NB4 (cell line): ENCODE data around the gene TCL1A.
"Not testable (repeated sequence)": the region's sequence is repeated elsewhere in the genome, so short reads cannot be mapped to it uniquely, and the experiment has no call there.

Experiments
- DNase-seq: peaks from one replicate; pipeline ENCODE4 v3.0.0; 2010; ENCODE audit warnings: low read depth
- H3K4me3 ChIP-seq: one replicate; pipeline ENCODE4 v1.5.1; 2011; ENCODE audit warnings: mild to moderate bottlenecking, low read depth, low read length, moderate library complexity
- MYC ChIP-seq: IDR thresholded peaks from 2 replicates; pipeline ENCODE4 v1.6.1; 2011; ENCODE audit warnings: low read depth, low read length
- POLR2A ChIP-seq: IDR thresholded peaks from 2 replicates; pipeline ENCODE4 v1.6.1; 2011; ENCODE audit warnings: mild to moderate bottlenecking; ENCODE audit not compliant: insufficient read length; ENCODE audit errors: extremely low read depth
- TF ChIP-seq, protein P1 (sequence below): IDR thresholded peaks from one replicate; pipeline ENCODE4 v1.5.1; 2012; ENCODE audit warnings: low read depth, low read length
- TF ChIP-seq, protein P2 (sequence below): IDR thresholded peaks from 2 replicates; pipeline ENCODE4 v1.6.1; 2011; ENCODE audit warnings: low read depth, low read length

Gene TCL1A

DNA sequence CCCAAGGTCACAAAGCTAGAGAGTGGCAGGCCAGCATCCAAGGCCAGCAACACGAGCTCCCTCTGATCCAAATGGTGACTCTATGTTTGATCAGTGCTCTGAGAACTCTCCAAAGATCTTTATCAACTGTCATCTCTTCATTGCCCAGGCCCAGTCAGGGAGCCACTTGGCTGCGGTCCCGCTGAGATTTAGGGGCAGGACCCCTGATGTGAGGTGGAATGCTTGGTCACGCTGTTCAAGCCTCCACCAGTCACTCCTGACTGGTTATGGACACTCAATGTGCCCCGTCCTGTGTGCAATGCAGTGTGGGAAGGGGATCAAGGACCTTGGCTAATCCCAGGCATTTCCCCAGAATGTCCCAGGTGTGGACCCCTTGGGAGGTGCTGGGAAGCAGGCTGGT lies 47.5 kb downstream of the TCL1A start:
- no peak overlapping the region for H3K4me3 ChIP-seq
- TF ChIP-seq, protein P1, sequence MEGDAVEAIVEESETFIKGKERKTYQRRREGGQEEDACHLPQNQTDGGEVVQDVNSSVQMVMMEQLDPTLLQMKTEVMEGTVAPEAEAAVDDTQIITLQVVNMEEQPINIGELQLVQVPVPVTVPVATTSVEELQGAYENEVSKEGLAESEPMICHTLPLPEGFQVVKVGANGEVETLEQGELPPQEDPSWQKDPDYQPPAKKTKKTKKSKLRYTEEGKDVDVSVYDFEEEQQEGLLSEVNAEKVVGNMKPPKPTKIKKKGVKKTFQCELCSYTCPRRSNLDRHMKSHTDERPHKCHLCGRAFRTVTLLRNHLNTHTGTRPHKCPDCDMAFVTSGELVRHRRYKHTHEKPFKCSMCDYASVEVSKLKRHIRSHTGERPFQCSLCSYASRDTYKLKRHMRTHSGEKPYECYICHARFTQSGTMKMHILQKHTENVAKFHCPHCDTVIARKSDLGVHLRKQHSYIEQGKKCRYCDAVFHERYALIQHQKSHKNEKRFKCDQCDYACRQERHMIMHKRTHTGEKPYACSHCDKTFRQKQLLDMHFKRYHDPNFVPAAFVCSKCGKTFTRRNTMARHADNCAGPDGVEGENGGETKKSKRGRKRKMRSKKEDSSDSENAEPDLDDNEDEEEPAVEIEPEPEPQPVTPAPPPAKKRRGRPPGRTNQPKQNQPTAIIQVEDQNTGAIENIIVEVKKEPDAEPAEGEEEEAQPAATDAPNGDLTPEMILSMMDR, result no peak
- DNase-seq, result no peak

DNA sequence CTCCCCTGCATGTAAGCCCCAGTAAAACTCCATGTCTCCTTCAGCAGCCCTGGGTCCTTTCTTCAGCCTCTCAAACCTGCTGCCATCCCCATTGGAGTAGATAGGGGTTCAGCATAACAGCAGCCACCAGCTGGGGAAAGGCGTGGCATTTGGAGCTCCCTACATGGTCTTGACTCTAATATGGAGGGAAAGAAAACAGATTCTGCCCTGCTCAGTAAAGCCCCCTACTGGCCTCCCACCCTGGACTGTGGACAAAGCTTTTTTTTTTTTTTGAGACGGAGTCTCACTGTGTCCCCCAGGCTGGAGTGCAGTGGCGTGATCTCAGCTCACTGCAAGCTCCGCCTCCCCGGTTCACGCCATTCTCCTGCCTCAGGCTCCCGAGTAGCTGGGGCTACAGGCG lies 48.4 kb downstream of the TCL1A start:
- DNase-seq, result peak; percentile 32

DNA sequence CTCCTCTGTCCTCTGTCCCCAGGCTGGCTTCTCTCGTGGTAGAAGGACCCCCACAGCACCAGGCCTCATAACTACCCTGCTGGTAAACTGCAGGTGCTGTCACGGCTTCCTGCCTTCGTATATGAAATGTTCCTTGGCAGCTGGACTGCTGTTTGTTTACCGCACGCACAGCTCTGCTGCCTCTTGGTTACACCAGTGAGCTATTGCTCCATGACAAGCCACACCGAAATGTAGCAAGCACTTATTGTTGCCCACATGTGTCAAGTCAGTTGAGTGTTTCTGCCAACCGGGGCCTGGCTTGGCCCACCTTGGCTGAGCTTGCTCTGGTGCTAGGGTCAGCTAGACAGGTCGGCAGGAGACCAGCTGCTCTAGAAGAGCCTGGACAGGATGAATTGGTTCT lies 49.4 kb downstream of the TCL1A start:
- no peak for DNase-seq
- TF ChIP-seq, protein P1, result no peak
- TF ChIP-seq MYC, result no peak
- TF ChIP-seq POLR2A, result no peak
- TF ChIP-seq, protein P2, sequence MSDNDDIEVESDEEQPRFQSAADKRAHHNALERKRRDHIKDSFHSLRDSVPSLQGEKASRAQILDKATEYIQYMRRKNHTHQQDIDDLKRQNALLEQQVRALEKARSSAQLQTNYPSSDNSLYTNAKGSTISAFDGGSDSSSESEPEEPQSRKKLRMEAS, result no peak
- H3K4me3 ChIP-seq, result no peak overlapping the region

More for the DNA sequence above, 48.4 kb downstream of the TCL1A start:
- TF ChIP-seq, protein P1, result peak; percentile 4
- not testable (repeated sequence) for H3K4me3 ChIP-seq

DNA sequence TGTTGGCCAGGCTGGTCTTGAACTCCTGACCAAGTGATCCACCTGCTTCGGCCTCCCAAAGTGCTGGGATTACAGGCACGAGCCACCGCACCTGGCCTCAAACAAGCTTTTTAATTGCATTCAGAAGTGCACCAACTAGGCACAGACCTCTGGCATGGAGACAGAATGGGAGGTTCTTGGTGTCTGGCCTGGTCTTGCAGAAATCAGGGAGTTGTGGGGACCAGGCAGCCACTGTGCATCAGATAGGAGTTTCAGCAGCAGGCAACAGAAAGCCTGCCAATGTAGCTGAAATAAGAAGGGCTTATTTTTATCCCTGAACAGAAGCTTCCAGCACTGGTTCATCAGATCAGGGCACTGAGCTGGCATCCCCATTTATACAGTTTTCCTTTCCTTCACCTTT lies 49.9 kb downstream of the TCL1A start:
- no peak overlapping the region for H3K4me3 ChIP-seq

DNA sequence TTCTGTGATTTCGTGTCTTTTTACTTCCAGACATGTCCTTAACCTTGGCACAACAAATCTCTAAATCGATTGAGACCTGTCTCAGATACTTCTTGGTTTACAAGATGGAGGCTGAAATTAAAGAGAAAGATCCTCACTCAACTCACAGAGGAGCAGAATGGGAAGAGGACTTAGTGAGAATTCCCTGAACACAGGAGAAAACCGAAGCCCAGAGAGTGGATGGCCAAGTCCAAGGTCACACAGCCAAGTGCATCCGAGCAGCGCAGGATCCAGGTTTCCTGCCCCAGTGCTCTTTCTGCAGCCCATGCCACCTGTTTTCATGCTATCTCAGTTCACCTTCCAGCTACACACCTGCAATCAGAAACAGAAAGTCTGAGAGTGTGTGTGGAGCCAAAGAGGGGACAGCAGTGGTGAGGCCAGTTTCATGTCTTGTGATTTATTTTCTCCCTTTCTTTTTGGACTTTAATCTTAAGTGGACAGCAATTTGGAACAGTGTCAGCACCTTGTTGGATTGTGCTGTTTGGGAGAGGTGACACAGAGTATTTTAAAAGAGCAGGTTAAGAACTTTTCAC lies 50.6 kb downstream of the TCL1A start:
- no peak for DNase-seq
- TF ChIP-seq POLR2A (no peak), MYC (no peak)
- TF ChIP-seq, protein P2, result no peak
- TF ChIP-seq, protein P1, result no peak
- H3K4me3 ChIP-seq, result no peak overlapping the region

More for the DNA sequence above, 49.9 kb downstream of the TCL1A start:
- no peak for TF ChIP-seq POLR2A
- TF ChIP-seq, protein P1, result no peak
- TF ChIP-seq MYC, result no peak
- TF ChIP-seq, protein P2, result no peak
- no peak for DNase-seq

DNA sequence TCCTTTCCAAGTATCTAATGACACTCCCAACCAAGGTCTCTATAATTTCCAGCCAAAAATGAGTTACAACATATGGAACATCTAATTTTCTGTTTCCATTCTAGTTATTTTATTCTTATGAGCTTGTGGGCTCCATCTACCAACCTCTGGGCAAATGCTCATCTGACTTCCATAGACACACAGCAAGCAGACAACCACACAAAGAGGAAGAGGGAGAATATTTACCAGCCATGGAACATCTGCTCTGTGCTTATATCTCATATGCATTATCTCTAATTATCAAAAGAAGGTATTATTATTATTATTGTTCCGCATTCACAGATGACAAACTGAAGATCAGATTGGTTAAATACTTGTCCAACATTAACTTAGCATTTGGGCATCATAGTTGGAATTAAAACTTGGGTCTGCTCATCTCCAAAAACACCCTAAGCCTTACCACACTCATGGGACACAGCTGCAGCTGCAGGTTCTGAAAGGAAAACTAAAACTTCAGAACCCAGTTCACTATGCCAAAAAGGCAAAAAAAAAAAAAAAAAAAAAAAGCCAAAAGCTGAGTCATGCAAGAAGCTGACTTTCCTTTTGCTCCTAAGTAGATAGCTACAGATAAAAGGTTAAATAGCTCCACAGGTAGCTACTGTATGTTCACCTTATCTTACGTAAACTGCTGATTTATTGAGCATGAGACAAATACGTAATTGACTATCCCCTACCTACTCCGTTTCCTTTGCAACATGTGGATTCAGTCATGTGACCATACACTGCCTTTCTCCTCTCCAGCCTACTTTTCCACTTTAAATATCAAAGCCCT lies 51.3 kb downstream of the TCL1A start:
- no peak overlapping the region for H3K4me3 ChIP-seq
- no peak for DNase-seq
- TF ChIP-seq MYC (no peak), POLR2A (no peak)
- TF ChIP-seq, protein P1, result no peak
- TF ChIP-seq, protein P2, result no peak
